Activated B cell treated with CpG ODN at 0.5 μM for 24 hours (primary cell): ENCODE results near the gene ERC1. TPM values are rescaled to one million over a fixed set of nuclear protein-coding genes. Genes with fewer than 3 reads are reported as not detected.

ENCODE experiments used
- ATAC-seq: fragments of 200-7000 bp; cut with Tn5 transposase; one replicate; pipeline ENCODE4 v1.10.0; 2021; ENCODE audit warnings: low read depth, mild to moderate bottlenecking, moderate library complexity
- CTCF ChIA-PET: fragments of 350-600 bp; sonication (Branson Sonifier 250); formaldehyde crosslinking; loops from one replicate; lab custom pipeline; 2021; ENCODE audit warnings: antibody characterized with exemption; lab: Charles Lee
- POLR2A ChIA-PET: fragments of 350-600 bp; sonication (Branson Sonifier 250); formaldehyde crosslinking; loops from one replicate; lab custom pipeline; 2021; ENCODE audit warnings: antibody characterized with exemption; lab: Charles Lee
- DNase-seq: peaks from one replicate; pipeline ENCODE4 v3.0.0; 2022
- H3K27ac Mint-ChIP-seq: one replicate; pipeline ENCODE4 v1.8.0; 2020; ENCODE audit warnings: mixed read lengths
- H3K27me3 Mint-ChIP-seq: one replicate; pipeline ENCODE4 v1.8.0; 2021; ENCODE audit warnings: mixed read lengths
- H3K36me3 Mint-ChIP-seq: one replicate; pipeline ENCODE4 v1.8.0; 2021; ENCODE audit warnings: low read depth, mixed read lengths
- H3K4me1 Mint-ChIP-seq: one replicate; pipeline ENCODE4 v1.8.0; 2021; ENCODE audit warnings: mixed read lengths
- H3K4me3 Mint-ChIP-seq: one replicate; pipeline ENCODE4 v1.8.0; 2020; ENCODE audit warnings: mild to moderate bottlenecking, mixed read lengths
- H3K9me3 Mint-ChIP-seq: one replicate; pipeline ENCODE4 v1.8.0; 2020; ENCODE audit warnings: mixed read lengths
- CTCF ChIP-seq: fragments of 200-600 bp; IDR thresholded peaks from one replicate; pipeline ENCODE4 v1.8.0; 2022; ENCODE audit warnings: antibody characterized with exemption, mild to moderate bottlenecking
- intact Hi-C: fragments of 100-400 bp; cut with micrococcal nuclease; formaldehyde crosslinking; loops from one replicate; pipeline ENCODE4 v1.15.1; 2024
- total RNA-seq: library from RNA; stranded (reverse); gene quantifications from 2 replicates; pipeline ENCODE4 v1.2.3, GENCODE V29; 2022

The ERC1 gene
- total RNA-seq, 1 donor from 2014 or later = 57.0 TPM

- Mint-ChIP-seq H3K27me3 (peaks cover 49% of the 10 kb centered on the region), H3K4me3 (peak overlapping the region; percentile 76), H3K27ac (no peak overlapping the region), H3K36me3 (no peaks in the 10 kb centered on the region), H3K9me3 (no peaks in the 10 kb centered on the region), H3K4me1 (peaks cover 30% of the 10 kb centered on the region)
- ChIA-PET POLR2A (no interaction called here), CTCF (interaction anchor here (1.2 to 1.5 kb wide), 2 partner anchors 72 to 415 kb away, joined by 4 to 7 read pairs; no protein-coding TSS in a partner anchor)
- ATAC-seq (peak; percentile 40), DNase-seq (no peak)
- intact Hi-C loops = loop anchor here (1.0 kb wide), 2 partner anchors 21 to 50 kb away; no protein-coding TSS in a partner anchor
- no peak for TF ChIP-seq CTCF
Observed at GRCh38 chr12:1533205-1533601, 542.2 kb downstream of the ERC1 start.

GRCh38 chr12:1533602-1534304 lies 542.7 kb downstream of the ERC1 start:
- DNase-seq = peak; percentile 25

GRCh38 chr12:1534748-1535147 lies 543.7 kb downstream of the ERC1 start:
- Mint-ChIP-seq H3K4me3 (no peak overlapping the region), H3K36me3 (no peaks in the 10 kb centered on the region), H3K4me1 (peaks cover 27% of the 10 kb centered on the region), H3K27me3 (peaks cover 44% of the 10 kb centered on the region), H3K27ac (no peak overlapping the region), H3K9me3 (no peaks in the 10 kb centered on the region)
- CTCF ChIA-PET = interaction anchor here (1.0 to 1.2 kb wide), 2 partner anchors 49 to 417 kb away, joined by 3 to 8 read pairs; no protein-coding TSS in a partner anchor
- no peak for TF ChIP-seq CTCF
- DNase-seq (no peak), ATAC-seq (no peak)
- intact Hi-C loops = no loop called here
- POLR2A ChIA-PET = interaction anchor here (0.8 kb wide), 1 partner anchor 8 kb away, joined by 6 read pairs; no protein-coding TSS in a partner anchor

More at GRCh38 chr12:1533602-1534304, 542.7 kb downstream of the ERC1 start:
- H3K9me3 Mint-ChIP-seq = no peaks in the 10 kb centered on the region
- POLR2A ChIA-PET = interaction anchor here (0.6 to 0.7 kb wide), 2 partner anchors 29 to 996 kb away, joined by 3 to 7 read pairs; no protein-coding TSS in a partner anchor
- H3K27ac Mint-ChIP-seq = peak overlapping the region; percentile 13
- H3K4me1 Mint-ChIP-seq = peaks cover 30% of the 10 kb centered on the region
- H3K36me3 Mint-ChIP-seq = no peaks in the 10 kb centered on the region
- peak overlapping the region; percentile 76 for H3K4me3 Mint-ChIP-seq
- CTCF ChIA-PET = interaction anchor here (1.0 to 1.5 kb wide), 4 partner anchors 50 to 416 kb away, joined by 3 to 8 read pairs (median 6); no protein-coding TSS in a partner anchor
- intact Hi-C loops = loop anchor here (1.0 kb wide), 2 partner anchors 21 to 50 kb away; no protein-coding TSS in a partner anchor
- TF ChIP-seq CTCF = no peak
- peak; percentile 82 for ATAC-seq
- peaks cover 47% of the 10 kb centered on the region for H3K27me3 Mint-ChIP-seq

- H3K4me3 Mint-ChIP-seq = no peak overlapping the region
- no peaks in the 10 kb centered on the region for H3K36me3 Mint-ChIP-seq
- intact Hi-C loops = no loop called here
- H3K27me3 Mint-ChIP-seq = peaks cover 47% of the 10 kb centered on the region
- ATAC-seq (no peak), DNase-seq (no peak)
- CTCF ChIA-PET = no interaction called here
- no peak for TF ChIP-seq CTCF
- POLR2A ChIA-PET = no interaction called here
- peaks cover 23% of the 10 kb centered on the region for H3K4me1 Mint-ChIP-seq
- no peaks in the 10 kb centered on the region for H3K9me3 Mint-ChIP-seq
- no peak overlapping the region for H3K27ac Mint-ChIP-seq
Observed at GRCh38 chr12:1536817-1537216, 545.8 kb downstream of the ERC1 start.

- peaks cover 32% of the 10 kb centered on the region for H3K27me3 Mint-ChIP-seq
- DNase-seq (no peak), ATAC-seq (no peak)
- H3K4me3 Mint-ChIP-seq = no peak overlapping the region
- no peak for TF ChIP-seq CTCF
- intact Hi-C loops = no loop called here
- no peaks in the 10 kb centered on the region for H3K4me1 Mint-ChIP-seq
- H3K36me3 Mint-ChIP-seq = no peaks in the 10 kb centered on the region
- no peaks in the 10 kb centered on the region for H3K9me3 Mint-ChIP-seq
- no peak overlapping the region for H3K27ac Mint-ChIP-seq
- ChIA-PET POLR2A (no interaction called here), CTCF (interaction anchor here (0.9 kb wide), 1 partner anchor 44 kb away, joined by 3 read pairs; no protein-coding TSS in a partner anchor)
Observed at GRCh38 chr12:1539135-1539534, 548.1 kb downstream of the ERC1 start.
